ENCODE measurements around the gene UBR4. TPM values are rescaled to one million over a fixed set of nuclear protein-coding genes. Genes with fewer than 3 reads are reported as not detected.

The UBR4 gene
- total and polyA plus RNA-seq, 2 donors from 2014 or later = 167 to 319 TPM

DNA sequence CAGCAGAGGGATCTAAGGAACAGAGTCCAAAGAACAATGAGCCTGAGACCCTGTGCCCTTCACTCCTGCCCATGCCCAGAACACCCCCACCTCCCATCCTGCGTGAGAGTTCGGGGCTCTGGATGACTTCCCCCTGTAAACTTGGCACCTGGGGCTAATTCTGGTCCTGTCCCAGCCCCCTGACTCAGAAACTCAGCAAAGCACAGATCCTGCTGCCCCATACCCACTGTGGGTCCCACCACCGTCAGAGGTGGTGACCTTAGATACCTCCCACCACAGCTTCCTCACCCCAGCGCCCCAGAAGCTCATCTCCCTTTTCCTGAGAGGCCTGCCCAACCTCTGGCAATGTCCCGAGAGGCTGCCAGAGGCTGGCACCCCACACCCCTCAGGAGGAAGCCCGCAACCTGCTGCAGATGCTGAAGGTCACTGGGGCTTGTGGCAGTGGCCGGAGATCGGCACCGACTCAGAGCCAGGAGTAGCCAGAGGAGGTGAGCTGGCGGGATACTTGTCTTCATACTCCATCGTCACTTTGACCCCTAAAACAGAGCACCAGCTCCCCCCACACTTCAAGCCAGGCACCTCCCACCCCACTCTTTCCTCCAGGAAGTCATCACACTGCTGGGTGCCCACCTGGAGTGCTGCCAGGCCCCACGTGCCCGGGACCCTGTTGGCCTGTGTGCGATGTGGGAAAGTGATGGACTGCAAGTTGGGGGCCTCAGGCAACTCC lies 142.0 kb downstream of the UBR4 start:
- no peaks in the 10 kb centered on the region for H3K27me3 ChIP-seq (ENCODE audit: control insufficient read depth, insufficient read depth, low read length)

DNA sequence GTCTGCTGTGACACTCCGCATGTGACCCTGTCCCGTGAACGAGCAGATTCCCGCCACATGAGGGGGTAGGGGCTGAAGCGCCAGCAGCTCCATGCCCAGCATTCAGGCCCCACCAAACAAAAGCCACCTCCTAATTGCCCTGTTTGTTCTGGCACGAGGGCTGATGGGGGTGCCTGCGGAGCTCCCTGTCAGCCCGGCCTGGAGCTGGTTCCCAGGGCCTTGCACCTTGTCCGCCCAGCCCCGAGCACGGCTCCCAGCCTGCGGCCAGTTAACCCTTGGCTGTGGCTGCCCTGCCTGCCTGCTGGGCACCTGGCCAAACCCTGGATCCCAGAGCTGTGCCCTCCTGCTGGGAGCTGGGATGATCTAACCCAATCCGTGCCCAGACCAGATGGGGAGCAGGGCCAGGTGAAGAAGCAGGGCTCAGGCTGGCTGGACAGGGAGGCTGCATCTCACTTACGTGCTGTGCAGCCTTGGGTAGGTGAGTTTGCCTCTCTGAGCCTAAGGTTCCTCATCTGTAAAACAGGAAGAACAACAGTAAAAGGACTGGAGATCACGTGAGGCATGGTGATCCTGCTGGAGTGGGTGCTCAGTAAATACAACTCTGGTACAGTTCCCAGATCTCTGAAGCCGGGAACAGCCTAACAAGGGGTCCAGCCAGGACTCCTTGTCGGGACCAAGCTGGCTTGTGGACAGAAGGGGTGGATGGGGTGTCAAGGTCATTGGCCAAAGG lies 142.7 kb downstream of the UBR4 start:
- intact Hi-C loops (cut with DNase I) = no loop called here
- Histone ChIP-seq H3K27me3 (ENCODE audit: control insufficient read depth, insufficient read depth, low read length) (no peaks in the 10 kb centered on the region), H3K4me3 (ENCODE audit: low read length in 3 of 3) (no peak overlapping the region), H3K27ac (ENCODE audit: low read depth in 2 of 2, low read length in 2 of 2) (no peak overlapping the region), H3K9me3 (ENCODE audit: control insufficient read depth in 2 of 3, insufficient read depth in 1 of 3, low read length in 3 of 3) (no peaks in the 10 kb centered on the region), H3K4me1 (ENCODE audit: control insufficient read depth in 2 of 3, insufficient read depth in 2 of 3, low read depth in 1 of 3, low read length in 3 of 3) (peaks cover 0 to 10% (median 4%) of the 10 kb centered on the region in 3 donors), H3K9ac (ENCODE audit: low read length in 3 of 3) (no peak overlapping the region), H3K36me3 (ENCODE audit: control insufficient read depth in 2 of 3, insufficient read depth in 3 of 3, low read length in 3 of 3) (no peaks in the 10 kb centered on the region)
- DNase-seq (peak in 2 of 5 donors; percentile 35 to 41), FAIRE-seq (no peak)
- TF ChIP-seq, protein P1, sequence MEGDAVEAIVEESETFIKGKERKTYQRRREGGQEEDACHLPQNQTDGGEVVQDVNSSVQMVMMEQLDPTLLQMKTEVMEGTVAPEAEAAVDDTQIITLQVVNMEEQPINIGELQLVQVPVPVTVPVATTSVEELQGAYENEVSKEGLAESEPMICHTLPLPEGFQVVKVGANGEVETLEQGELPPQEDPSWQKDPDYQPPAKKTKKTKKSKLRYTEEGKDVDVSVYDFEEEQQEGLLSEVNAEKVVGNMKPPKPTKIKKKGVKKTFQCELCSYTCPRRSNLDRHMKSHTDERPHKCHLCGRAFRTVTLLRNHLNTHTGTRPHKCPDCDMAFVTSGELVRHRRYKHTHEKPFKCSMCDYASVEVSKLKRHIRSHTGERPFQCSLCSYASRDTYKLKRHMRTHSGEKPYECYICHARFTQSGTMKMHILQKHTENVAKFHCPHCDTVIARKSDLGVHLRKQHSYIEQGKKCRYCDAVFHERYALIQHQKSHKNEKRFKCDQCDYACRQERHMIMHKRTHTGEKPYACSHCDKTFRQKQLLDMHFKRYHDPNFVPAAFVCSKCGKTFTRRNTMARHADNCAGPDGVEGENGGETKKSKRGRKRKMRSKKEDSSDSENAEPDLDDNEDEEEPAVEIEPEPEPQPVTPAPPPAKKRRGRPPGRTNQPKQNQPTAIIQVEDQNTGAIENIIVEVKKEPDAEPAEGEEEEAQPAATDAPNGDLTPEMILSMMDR (IDR thresholded peaks at IDR 0.05; ENCODE audit: borderline replicate concordance, extremely low read depth, insufficient read depth) = no peak

More for the DNA sequence above, 142.0 kb downstream of the UBR4 start:
- Histone ChIP-seq H3K9ac (ENCODE audit: low read length in 3 of 3) (no peak overlapping the region), H3K27ac (ENCODE audit: low read depth in 2 of 2, low read length in 2 of 2) (no peak overlapping the region), H3K9me3 (ENCODE audit: control insufficient read depth in 2 of 3, insufficient read depth in 1 of 3, low read length in 3 of 3) (no peaks in the 10 kb centered on the region), H3K4me1 (ENCODE audit: control insufficient read depth in 2 of 3, insufficient read depth in 2 of 3, low read depth in 1 of 3, low read length in 3 of 3) (peaks cover 0 to 10% (median 4%) of the 10 kb centered on the region in 3 donors), H3K4me3 (ENCODE audit: low read length in 3 of 3) (no peak overlapping the region), H3K36me3 (ENCODE audit: control insufficient read depth in 2 of 3, insufficient read depth in 3 of 3, low read length in 3 of 3) (peaks cover 0 to 4% (median 4%) of the 10 kb centered on the region in 3 donors)
- intact Hi-C loops (cut with DNase I) = no loop called here
- FAIRE-seq (no peak), DNase-seq (no peak)
- TF ChIP-seq, protein P1 (IDR thresholded peaks at IDR 0.05; ENCODE audit: borderline replicate concordance, extremely low read depth, insufficient read depth) = no peak

DNA sequence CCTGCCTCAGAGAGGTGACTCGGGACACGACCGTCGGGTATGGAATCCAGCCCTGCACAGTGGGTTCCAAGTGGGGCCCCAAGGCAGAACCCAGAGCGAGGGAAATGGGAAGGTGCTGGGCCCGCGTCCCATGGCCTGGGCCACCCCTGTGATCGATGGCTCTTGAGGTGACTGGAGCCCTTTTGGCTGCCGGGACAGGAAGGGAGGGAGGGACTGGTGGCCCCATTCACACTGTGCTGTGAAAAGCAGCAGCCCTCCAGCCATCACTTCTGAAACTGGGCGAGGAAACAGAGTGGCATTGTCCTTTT lies 143.2 kb downstream of the UBR4 start:
- DNase-seq (no peak), FAIRE-seq (no peak)
- Histone ChIP-seq H3K27ac (ENCODE audit: low read depth in 2 of 2, low read length in 2 of 2) (no peak overlapping the region), H3K4me1 (ENCODE audit: control insufficient read depth in 2 of 3, insufficient read depth in 2 of 3, low read depth in 1 of 3, low read length in 3 of 3) (peaks cover 0 to 10% (median 4%) of the 10 kb centered on the region in 3 donors), H3K9me3 (ENCODE audit: control insufficient read depth in 2 of 3, insufficient read depth in 1 of 3, low read length in 3 of 3) (no peaks in the 10 kb centered on the region), H3K9ac (ENCODE audit: low read length in 3 of 3) (no peak overlapping the region), H3K4me3 (ENCODE audit: low read length in 3 of 3) (no peak overlapping the region), H3K36me3 (ENCODE audit: control insufficient read depth in 2 of 3, insufficient read depth in 3 of 3, low read length in 3 of 3) (no peaks in the 10 kb centered on the region), H3K27me3 (ENCODE audit: control insufficient read depth, insufficient read depth, low read length) (no peaks in the 10 kb centered on the region)
- TF ChIP-seq, protein P1 (IDR thresholded peaks at IDR 0.05; ENCODE audit: borderline replicate concordance, extremely low read depth, insufficient read depth) = no peak
- intact Hi-C loops (cut with DNase I) = no loop called here
